Subcutaneous abdominal adipose tissue (tissue), 5 donors: Measurements from ENCODE around the gene BBOF1.

Source experiments
- H3K27ac ChIP-seq: one replicate; pipeline ENCODE4 v1.7.0; 2013; ENCODE audit warnings: low read depth, mild to moderate bottlenecking, inconsistent platforms, low read length, moderate library complexity
- H3K27me3 ChIP-seq, 5 donors: one replicate each; pipeline ENCODE4 v1.7.0; 2013; ENCODE audit warnings: low read length in 5 of 5, inconsistent platforms in 1 of 5; ENCODE audit not compliant: control insufficient read depth in 5 of 5, insufficient read depth in 4 of 5
- H3K36me3 ChIP-seq, 5 donors: one replicate each; pipeline ENCODE4 v1.7.0; 2013; ENCODE audit warnings: low read length in 5 of 5; ENCODE audit not compliant: control insufficient read depth in 5 of 5, insufficient read depth in 5 of 5
- H3K4me1 ChIP-seq, 5 donors: one replicate each; pipeline ENCODE4 v1.7.0; 2013; ENCODE audit warnings: low read length in 5 of 5, mild to moderate bottlenecking in 3 of 5, moderate library complexity in 1 of 5; ENCODE audit not compliant: control insufficient read depth in 5 of 5, insufficient read depth in 5 of 5
- H3K4me3 ChIP-seq, 5 donors: one replicate each; pipeline ENCODE4 v1.7.0; 2013; ENCODE audit warnings: low read length in 5 of 5, low read depth in 1 of 5
- H3K9ac ChIP-seq, 5 donors: one replicate each; pipeline ENCODE4 v1.7.0; 2013; ENCODE audit warnings: low read length in 5 of 5, mild to moderate bottlenecking in 4 of 5, moderate library complexity in 3 of 5
- H3K9me3 ChIP-seq, 5 donors: one replicate each; pipeline ENCODE4 v1.7.0; 2013; ENCODE audit warnings: low read length in 5 of 5; ENCODE audit not compliant: control insufficient read depth in 5 of 5
- donor health status: healthy.
- donor health status: healthy.
- donor health status: healthy.
- donor health status: healthy.
- donor health status: healthy.

Gene BBOF1

GRCh38 chr14:74062809-74063150, 43.6 kb downstream of the BBOF1 start:
- Histone ChIP-seq H3K27ac (no peak overlapping the region), H3K27me3 (no peaks in the 10 kb centered on the region), H3K4me1 (no peaks in the 10 kb centered on the region), H3K9me3 (no peaks in the 10 kb centered on the region), H3K9ac (no peak overlapping the region), H3K36me3 (peaks cover 38 to 83% (median 63%) of the 10 kb centered on the region in 5 donors), H3K4me3 (no peak overlapping the region)

- no peak overlapping the region for H3K4me3 ChIP-seq
- H3K9ac ChIP-seq = peak overlapping the region in 1 of 5 donors; percentile 4
- no peaks in the 10 kb centered on the region for H3K9me3 ChIP-seq
- peaks cover 39 to 82% (median 62%) of the 10 kb centered on the region in 5 donors for H3K36me3 ChIP-seq
- H3K27ac ChIP-seq = no peak overlapping the region
- no peaks in the 10 kb centered on the region for H3K4me1 ChIP-seq
- no peaks in the 10 kb centered on the region for H3K27me3 ChIP-seq
Observed at GRCh38 chr14:74064426-74064825, 45.3 kb downstream of the BBOF1 start.

- no peaks in the 10 kb centered on the region for H3K27me3 ChIP-seq
- no peaks in the 10 kb centered on the region for H3K4me1 ChIP-seq
- H3K36me3 ChIP-seq = peaks cover 35 to 82% (median 58%) of the 10 kb centered on the region in 5 donors
- no peak overlapping the region for H3K27ac ChIP-seq
- H3K9ac ChIP-seq = peak overlapping the region in 1 of 5 donors; percentile 4
- no peaks in the 10 kb centered on the region for H3K9me3 ChIP-seq
- H3K4me3 ChIP-seq = no peak overlapping the region
Observed at GRCh38 chr14:74064883-74065282, 45.7 kb downstream of the BBOF1 start.

- no peaks in the 10 kb centered on the region for H3K9me3 ChIP-seq
- peaks cover 31 to 83% (median 56%) of the 10 kb centered on the region in 5 donors for H3K36me3 ChIP-seq
- no peaks in the 10 kb centered on the region for H3K27me3 ChIP-seq
- no peak overlapping the region for H3K4me3 ChIP-seq
- no peaks in the 10 kb centered on the region for H3K4me1 ChIP-seq
- no peak overlapping the region for H3K27ac ChIP-seq
- H3K9ac ChIP-seq = no peak overlapping the region
Observed at GRCh38 chr14:74065746-74066575, 46.8 kb downstream of the BBOF1 start.

GRCh38 chr14:74077401-74077800, 58.3 kb downstream of the BBOF1 start:
- no peaks in the 10 kb centered on the region for H3K27me3 ChIP-seq
- no peak overlapping the region for H3K27ac ChIP-seq
- peaks cover 0 to 15% (median 9%) of the 10 kb centered on the region in 5 donors for H3K4me1 ChIP-seq
- H3K9me3 ChIP-seq = no peaks in the 10 kb centered on the region
- H3K4me3 ChIP-seq = no peak overlapping the region
- no peak overlapping the region for H3K9ac ChIP-seq
- peaks cover under 1 to 13% (median 8%) of the 10 kb centered on the region in 5 donors for H3K36me3 ChIP-seq

DNA sequence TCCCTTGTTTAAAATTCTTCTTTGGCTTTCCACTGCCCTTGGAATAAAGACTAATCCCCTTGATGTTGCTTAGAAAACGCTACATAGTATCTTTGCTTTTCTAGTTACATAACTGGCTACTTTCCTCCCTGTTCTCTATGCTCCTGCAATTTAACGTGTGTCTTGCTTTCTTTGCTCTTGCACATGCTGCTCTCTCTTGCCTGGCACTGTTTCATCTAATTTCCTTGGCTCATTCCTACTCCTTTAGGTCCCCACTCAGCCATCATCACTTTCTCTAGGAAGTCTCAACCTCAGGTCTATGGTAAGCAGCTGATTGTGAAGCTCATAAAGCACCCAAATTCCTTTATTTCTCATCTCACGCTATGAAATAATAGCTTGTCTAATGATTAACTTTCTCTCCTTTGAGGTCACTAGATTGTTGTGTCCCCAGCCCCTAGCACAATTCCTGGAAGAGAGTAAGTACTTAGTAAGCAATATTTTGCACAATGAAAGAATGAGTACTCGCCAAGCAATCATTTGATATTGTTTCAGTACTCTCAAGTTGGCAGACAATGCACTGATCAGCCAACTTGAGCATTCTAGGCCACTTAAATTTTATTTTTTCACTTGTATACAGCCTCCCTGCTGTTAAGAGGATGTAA, 61.8 kb downstream of the BBOF1 start:
- H3K27ac ChIP-seq = no peak overlapping the region
- H3K9ac ChIP-seq = no peak overlapping the region
- no peak overlapping the region for H3K4me3 ChIP-seq
- peaks cover 0 to 37% (median 31%) of the 10 kb centered on the region in 5 donors for H3K4me1 ChIP-seq
- H3K36me3 ChIP-seq = no peaks in the 10 kb centered on the region
- H3K27me3 ChIP-seq = no peaks in the 10 kb centered on the region
- H3K9me3 ChIP-seq = no peaks in the 10 kb centered on the region

GRCh38 chr14:74081491-74081890, 62.3 kb downstream of the BBOF1 start:
- no peaks in the 10 kb centered on the region for H3K9me3 ChIP-seq
- no peak overlapping the region for H3K4me3 ChIP-seq
- H3K27ac ChIP-seq = no peak overlapping the region
- no peak overlapping the region for H3K9ac ChIP-seq
- no peaks in the 10 kb centered on the region for H3K36me3 ChIP-seq
- H3K27me3 ChIP-seq = no peaks in the 10 kb centered on the region
- H3K4me1 ChIP-seq = peaks cover 0 to 39% (median 33%) of the 10 kb centered on the region in 5 donors

DNA sequence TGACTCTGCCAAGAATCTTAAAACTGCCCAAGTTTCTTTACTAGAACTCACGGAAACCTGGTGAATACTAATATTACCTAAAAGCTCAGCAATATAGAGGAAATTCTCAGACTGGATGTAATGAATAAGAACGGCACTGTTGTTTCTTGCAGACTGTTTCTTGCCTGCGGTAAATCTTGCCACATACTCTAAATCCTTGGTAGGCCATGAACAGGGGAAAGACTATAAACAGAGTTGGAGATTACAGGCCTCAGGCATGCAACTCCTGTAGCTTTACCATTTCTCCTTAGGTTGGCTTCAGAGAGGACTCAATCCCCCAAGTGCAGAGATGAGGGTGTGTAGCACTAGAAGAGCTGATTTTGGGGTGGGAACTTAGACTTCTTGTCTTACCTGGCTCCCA, 64.0 kb downstream of the BBOF1 start:
- Histone ChIP-seq H3K4me3 (peak overlapping the region; percentile 83 to 98 (median 97)), H3K27me3 (no peaks in the 10 kb centered on the region), H3K36me3 (no peaks in the 10 kb centered on the region), H3K27ac (peak overlapping the region; percentile 74), H3K4me1 (peaks cover 0 to 39% (median 33%) of the 10 kb centered on the region in 5 donors), H3K9ac (peak overlapping the region; percentile 41 to 94 (median 82)), H3K9me3 (no peaks in the 10 kb centered on the region)

DNA sequence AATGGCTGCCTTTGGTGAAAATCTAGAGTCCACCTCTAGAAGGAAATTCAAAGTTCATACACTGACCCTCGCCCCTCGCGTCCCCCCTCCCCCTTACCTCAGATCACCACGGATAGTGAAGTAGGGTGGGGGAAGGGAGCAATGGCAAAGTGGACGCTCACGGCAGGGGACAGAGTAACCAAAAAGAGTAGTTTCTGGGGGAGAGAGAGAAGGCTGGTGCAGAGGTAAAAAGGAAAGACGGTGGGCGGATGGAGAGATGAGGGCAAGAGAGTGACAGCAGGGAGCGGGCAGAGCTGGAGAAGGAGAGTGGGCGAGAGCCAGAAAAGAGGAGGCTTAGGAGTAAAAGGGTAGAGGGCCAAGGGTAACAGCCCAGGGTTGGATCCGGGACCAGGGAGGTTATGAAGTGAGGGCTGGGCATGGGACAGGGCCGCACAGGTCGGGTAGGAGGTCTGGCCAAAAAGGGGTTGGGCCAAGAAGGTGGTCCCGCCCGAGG, 64.7 kb downstream of the BBOF1 start:
- no peaks in the 10 kb centered on the region for H3K9me3 ChIP-seq
- no peaks in the 10 kb centered on the region for H3K27me3 ChIP-seq
- H3K36me3 ChIP-seq = no peaks in the 10 kb centered on the region
- H3K4me3 ChIP-seq = peak overlapping the region; percentile 83 to 98 (median 97)
- H3K9ac ChIP-seq = peak overlapping the region; percentile 41 to 94 (median 82)
- H3K4me1 ChIP-seq = peaks cover 0 to 39% (median 33%) of the 10 kb centered on the region in 5 donors
- peak overlapping the region; percentile 74 for H3K27ac ChIP-seq
